IMR-90 (cell line): ENCODE measurements around the gene EFNA5. TPM values are rescaled to one million over a fixed set of nuclear protein-coding genes. Genes with fewer than 3 reads are reported as not detected.

Experiments used
- ATAC-seq: fragments of 200-7000 bp; cut with Tn5 transposase; 2 replicates; pipeline ENCODE4 v1.9.1; 2020; ENCODE audit warnings: low read depth, mild to moderate bottlenecking, moderate library complexity
- BruUV-seq: library from RNA; stranded (reverse); fragments of 400-500 nt; replicated peaks from 2 replicates; lab custom pipeline; 2021; lab: Mats Ljungman, UMichigan
- CTCF ChIA-PET: fragments of 300-600 bp; formaldehyde crosslinking; extraction: SDS; loops from one replicate; lab custom pipeline; 2021; ENCODE audit warnings: antibody characterized with exemption; lab: Yijun Ruan, JAX
- POLR2A ChIA-PET: fragments of 300-600 bp; sonication (Branson Sonifier 250); formaldehyde crosslinking; loops from one replicate; lab custom pipeline; 2022; ENCODE audit warnings: antibody characterized with exemption; ENCODE audit not compliant: unreplicated experiment; lab: Charles Lee
- DNase-seq: peaks from one replicate; pipeline ENCODE4 v3.0.0; 2013
- H2AFZ ChIP-seq: replicated peaks from 2 replicates; pipeline ENCODE3; 2013; ENCODE audit warnings: low read length, mild to moderate bottlenecking; ENCODE audit not compliant: poor library complexity
- H2AK5ac ChIP-seq: 2 replicates; pipeline ENCODE4 v1.6.1; 2013; ENCODE audit warnings: low read depth, low read length, inconsistent platforms
- H2AK9ac ChIP-seq: replicated peaks from 2 replicates; pipeline ENCODE3; 2013; ENCODE audit warnings: mild to moderate bottlenecking, low read depth, low read length, moderate library complexity; ENCODE audit not compliant: poor library complexity
- H2BK120ac ChIP-seq: 2 replicates; pipeline ENCODE4 v1.6.1; 2013; ENCODE audit warnings: low read depth, low read length, inconsistent platforms
- H2BK15ac ChIP-seq: 3 replicates; pipeline ENCODE4 v1.6.1; 2013; ENCODE audit warnings: low read depth, low read length, inconsistent platforms
- H2BK20ac ChIP-seq: 2 replicates; pipeline ENCODE4 v1.6.1; 2013; ENCODE audit warnings: low read depth, mild to moderate bottlenecking, inconsistent platforms, low read length, moderate library complexity
- H2BK5ac ChIP-seq: 2 replicates; pipeline ENCODE4 v1.6.1; 2013; ENCODE audit warnings: mild to moderate bottlenecking, low read depth, low read length, inconsistent platforms; ENCODE audit not compliant: poor library complexity, severe bottlenecking
- H3K14ac ChIP-seq: replicated peaks from 2 replicates; pipeline ENCODE4 v1.6.1; 2013; ENCODE audit warnings: low read depth, low read length, inconsistent platforms
- H3K18ac ChIP-seq: 2 replicates; pipeline ENCODE4 v1.6.1; 2013; ENCODE audit warnings: low read depth, low read length, control low read depth
- H3K23ac ChIP-seq: 2 replicates; pipeline ENCODE4 v1.6.1; 2013; ENCODE audit warnings: low read depth, low read length, inconsistent platforms
- H3K27ac ChIP-seq: 2 replicates; pipeline ENCODE4 v1.5.1; 2013; ENCODE audit warnings: mild to moderate bottlenecking, control low read depth, low read length; ENCODE audit not compliant: insufficient read depth
- H3K27me3 ChIP-seq: 2 replicates; pipeline ENCODE4 v1.6.1; 2013; ENCODE audit warnings: low read length; ENCODE audit not compliant: control insufficient read depth, insufficient read depth
- H3K36me3 ChIP-seq: 2 replicates; pipeline ENCODE4 v1.6.1; 2013; ENCODE audit warnings: low read length, mixed read lengths; ENCODE audit not compliant: control insufficient read depth, insufficient read depth
- H3K4ac ChIP-seq: 2 replicates; pipeline ENCODE4 v1.6.1; 2013; ENCODE audit warnings: low read depth, low read length, inconsistent platforms
- H3K4me1 ChIP-seq: 2 replicates; pipeline ENCODE4 v1.6.1; 2013; ENCODE audit warnings: low read length, mixed read lengths; ENCODE audit not compliant: control insufficient read depth, insufficient read depth
- H3K4me2 ChIP-seq: 2 replicates; pipeline ENCODE4 v1.6.1; 2013; ENCODE audit warnings: low read depth, mild to moderate bottlenecking, control low read depth, low read length, moderate library complexity
- H3K4me3 ChIP-seq: 2 replicates; pipeline ENCODE4 v1.5.1; 2013; ENCODE audit warnings: low read depth, mild to moderate bottlenecking, control low read depth, low read length, moderate library complexity; ENCODE audit not compliant: insufficient read depth
- H3K56ac ChIP-seq: 2 replicates; pipeline ENCODE4 v1.6.1; 2013; ENCODE audit warnings: low read length, inconsistent platforms; ENCODE audit not compliant: insufficient read depth; ENCODE audit errors: extremely low read depth
- H3K79me1 ChIP-seq, 2 experiments: 2 replicates each; pipeline ENCODE4 v1.6.1; 2013; ENCODE audit warnings: low read length in 2 of 2, inconsistent platforms in 1 of 2, low read depth in 1 of 2
- H3K9ac ChIP-seq: 2 replicates; pipeline ENCODE4 v1.6.1; 2013; ENCODE audit warnings: low read depth, low read length, control low read depth
- H3K9me1 ChIP-seq: 2 replicates; pipeline ENCODE4 v1.6.1; 2013; ENCODE audit warnings: low read length, inconsistent platforms; ENCODE audit not compliant: insufficient read depth
- H3K9me3 ChIP-seq: 2 replicates; pipeline ENCODE4 v1.6.1; 2013; ENCODE audit warnings: low read length; ENCODE audit not compliant: control insufficient read depth, insufficient read depth
- H4K20me1 ChIP-seq: 2 replicates; pipeline ENCODE4 v1.6.1; 2013; ENCODE audit warnings: low read length, inconsistent platforms; ENCODE audit not compliant: insufficient read depth
- H4K5ac ChIP-seq: 2 replicates; pipeline ENCODE4 v1.6.1; 2013; ENCODE audit warnings: mild to moderate bottlenecking, low read depth, low read length, control low read depth
- H4K8ac ChIP-seq, 2 experiments: 2 replicates each; pipeline ENCODE4 v1.6.1; 2013; ENCODE audit warnings: low read depth in 2 of 2, low read length in 2 of 2, control low read depth in 1 of 2, inconsistent platforms in 1 of 2
- H4K91ac ChIP-seq: 2 replicates; pipeline ENCODE4 v1.6.1; 2013; ENCODE audit warnings: low read depth, low read length, inconsistent platforms; ENCODE audit not compliant: insufficient read depth
- CEBPB ChIP-seq: IDR thresholded peaks from 2 replicates; pipeline ENCODE4 v1.6.1; 2012; ENCODE audit warnings: low read depth, low read length, improper control_type of control experiment
- CHD1 ChIP-seq: IDR thresholded peaks from 2 replicates; pipeline ENCODE4 v1.6.1; 2012; ENCODE audit warnings: low read depth, low read length, improper control_type of control experiment
- MAZ ChIP-seq: IDR thresholded peaks from 2 replicates; pipeline ENCODE4 v1.6.1; 2012; ENCODE audit warnings: low read depth, mild to moderate bottlenecking, low read length, improper control_type of control experiment, moderate library complexity, borderline replicate concordance
- RCOR1 ChIP-seq: IDR thresholded peaks from 2 replicates; pipeline ENCODE4 v1.6.1; 2012; ENCODE audit warnings: mild to moderate bottlenecking, low read length, improper control_type of control experiment; ENCODE audit not compliant: insufficient replicate concordance
- WGBS, 2 experiments: methylation state at CpG; one replicate each; pipeline versions ENCODE4 v1.1.5 to v1.1.7; 2013; ENCODE audit warnings: missing lambda C conversion rate in 2 of 2; ENCODE audit not compliant: insufficient read length in 1 of 2; ENCODE audit errors: extremely low coverage in 2 of 2; 5-methylcytosine and 5-hydroxymethylcytosine counted together
- dilution Hi-C: fragments of 300-500 bp; cut with HindIII; formaldehyde crosslinking; loops from one replicate; pipeline ENCODE4 v1.14.3; 2018; ENCODE audit warnings: low sequenced_read_pairs; ENCODE audit not compliant: unreplicated experiment
- in situ Hi-C: fragments of 300-500 bp; cut with MboI; formaldehyde crosslinking; loops from 3 replicates; pipeline ENCODE4 v1.14.3; 2019; ENCODE audit warnings: low sequenced_read_pairs, inconsistent platforms, mixed read lengths
- intact Hi-C: fragments of 100-400 bp; cut with micrococcal nuclease; formaldehyde crosslinking; loops from 2 replicates; pipeline ENCODE4 v1.10.0; 2022
- polyA plus RNA-seq, 3 experiments: library from polyadenylated mRNA; depleted of rRNA; stranded (reverse); fragments of >200 nt; gene quantifications; 2 replicates each; pipeline ENCODE4 v1.2.3, GENCODE V29; 2012; ENCODE audit warnings: low replicate concordance in 1 of 3
- total RNA-seq: library from RNA; depleted of rRNA; stranded (reverse); fragments of >200 nt; gene quantifications from 2 replicates; pipeline ENCODE4 v1.2.3, GENCODE V29; 2012
- TF ChIP-seq, protein P1 (sequence below): fragments of 150-350 bp; IDR thresholded peaks from 2 replicates; pipeline ENCODE4 v1.6.1; 2017; ENCODE audit warnings: mild to moderate bottlenecking, antibody characterized with exemption, low read length, low read depth

Gene EFNA5
- total and polyA plus RNA-seq, 2 of the 4 experiments (the other 2 are of a cell fraction): 1.5 to 1.6 TPM

- TF ChIP-seq CHD1: no peak
- no peak for TF ChIP-seq RCOR1
- no peak for TF ChIP-seq MAZ
Observed at GRCh38 chr5:107370396-107370968, 300.3 kb downstream of the EFNA5 start (continued).

DNA sequence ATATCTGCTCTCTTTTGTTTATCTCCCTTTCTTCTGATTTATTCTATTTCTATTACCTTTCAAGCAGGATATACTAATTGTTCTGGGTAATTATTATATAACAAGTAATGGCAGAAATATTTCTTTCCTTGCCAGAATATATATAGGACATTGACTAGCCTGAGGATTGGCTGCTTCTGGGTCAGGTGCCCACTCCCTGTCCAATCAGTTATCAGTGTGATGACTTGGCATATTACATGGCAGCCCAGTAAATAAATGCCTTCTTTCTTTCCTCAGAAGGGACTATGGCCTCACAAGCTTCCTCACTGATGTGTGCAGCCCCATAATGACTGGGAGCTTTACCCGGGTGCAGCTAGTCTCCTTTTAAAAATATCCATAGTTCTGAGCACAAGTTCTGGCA lies 301.1 kb downstream of the EFNA5 start:
- dilution Hi-C loops: no loop called here

More for the DNA sequence above, 301.1 kb downstream of the EFNA5 start:
- Histone ChIP-seq H2AK9ac (no peak overlapping the region), H2BK5ac (no peak overlapping the region), H4K91ac (no peak overlapping the region), H3K36me3 (no peaks in the 10 kb centered on the region), H3K4me3 (no peak overlapping the region), H3K79me1 (no peaks in the 10 kb centered on the region), H3K18ac (no peak overlapping the region), H3K23ac (no peak overlapping the region), H3K4me2 (no peak overlapping the region), H3K27ac (no peak overlapping the region), H3K14ac (no peak overlapping the region), H3K56ac (no peak overlapping the region), H3K27me3 (0 out of 2 replicates have a peak, but pooled peaks cover 2% of the 10 kb centered on the region), H4K8ac (no peak overlapping the region), H2BK15ac (no peak overlapping the region), H3K4me1 (no peaks in the 10 kb centered on the region), H2AK5ac (no peak overlapping the region), H3K9ac (no peak overlapping the region), H4K5ac (no peak overlapping the region), H2BK120ac (no peak overlapping the region), H4K20me1 (no peaks in the 10 kb centered on the region), H3K9me1 (no peaks in the 10 kb centered on the region), H3K9me3 (no peaks in the 10 kb centered on the region), H2AFZ (no peak overlapping the region), H3K4ac (no peak overlapping the region), H2BK20ac (no peak overlapping the region)
- no CpG with 5 or more reads among the region's 1 CpG for WGBS, 2 experiments
- no peak for DNase-seq
- ATAC-seq: no peak
- in situ Hi-C loops: no loop called here
- TF ChIP-seq CEBPB: no peak
- TF ChIP-seq, protein P1, sequence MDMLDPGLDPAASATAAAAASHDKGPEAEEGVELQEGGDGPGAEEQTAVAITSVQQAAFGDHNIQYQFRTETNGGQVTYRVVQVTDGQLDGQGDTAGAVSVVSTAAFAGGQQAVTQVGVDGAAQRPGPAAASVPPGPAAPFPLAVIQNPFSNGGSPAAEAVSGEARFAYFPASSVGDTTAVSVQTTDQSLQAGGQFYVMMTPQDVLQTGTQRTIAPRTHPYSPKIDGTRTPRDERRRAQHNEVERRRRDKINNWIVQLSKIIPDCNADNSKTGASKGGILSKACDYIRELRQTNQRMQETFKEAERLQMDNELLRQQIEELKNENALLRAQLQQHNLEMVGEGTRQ: peak; percentile 40; the same call in 1 of the 2 replicates
- no TSS peak for BruUV-seq
- CTCF ChIA-PET: no interaction called here
- intact Hi-C loops: no loop called here
- POLR2A ChIA-PET: no interaction called here
